ENCODE data around the gene ATCAY.

DNA sequence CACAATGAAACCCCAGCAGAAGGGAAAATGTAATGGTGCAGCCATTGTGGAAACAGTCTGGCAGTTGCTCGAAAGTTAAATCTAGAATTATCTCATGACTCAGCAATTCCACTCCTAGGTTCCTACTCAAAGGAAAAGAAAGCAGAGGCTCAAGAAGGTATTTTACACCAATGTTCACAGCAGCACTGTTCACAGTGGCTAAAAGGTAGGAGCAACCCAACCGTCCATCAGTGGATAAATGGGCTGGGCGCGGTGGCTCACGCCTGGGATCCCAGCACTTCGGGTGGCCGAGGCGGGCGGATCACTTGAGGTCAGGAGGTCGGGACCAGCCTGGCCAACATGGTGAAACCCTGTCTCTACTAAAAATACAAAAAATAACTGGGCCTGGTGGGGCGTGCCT lies 37.5 kb upstream of the ATCAY start:
- TF ChIP-seq, protein P1, sequence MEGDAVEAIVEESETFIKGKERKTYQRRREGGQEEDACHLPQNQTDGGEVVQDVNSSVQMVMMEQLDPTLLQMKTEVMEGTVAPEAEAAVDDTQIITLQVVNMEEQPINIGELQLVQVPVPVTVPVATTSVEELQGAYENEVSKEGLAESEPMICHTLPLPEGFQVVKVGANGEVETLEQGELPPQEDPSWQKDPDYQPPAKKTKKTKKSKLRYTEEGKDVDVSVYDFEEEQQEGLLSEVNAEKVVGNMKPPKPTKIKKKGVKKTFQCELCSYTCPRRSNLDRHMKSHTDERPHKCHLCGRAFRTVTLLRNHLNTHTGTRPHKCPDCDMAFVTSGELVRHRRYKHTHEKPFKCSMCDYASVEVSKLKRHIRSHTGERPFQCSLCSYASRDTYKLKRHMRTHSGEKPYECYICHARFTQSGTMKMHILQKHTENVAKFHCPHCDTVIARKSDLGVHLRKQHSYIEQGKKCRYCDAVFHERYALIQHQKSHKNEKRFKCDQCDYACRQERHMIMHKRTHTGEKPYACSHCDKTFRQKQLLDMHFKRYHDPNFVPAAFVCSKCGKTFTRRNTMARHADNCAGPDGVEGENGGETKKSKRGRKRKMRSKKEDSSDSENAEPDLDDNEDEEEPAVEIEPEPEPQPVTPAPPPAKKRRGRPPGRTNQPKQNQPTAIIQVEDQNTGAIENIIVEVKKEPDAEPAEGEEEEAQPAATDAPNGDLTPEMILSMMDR (IDR thresholded peaks at IDR 0.05), result no peak
- no peak for TF ChIP-seq POLR2A (IDR thresholded peaks at IDR 0.05)
